COR-L47 (cell line): ENCODE measurements around the gene MTX2.

Experiments used
- DNase-seq: peaks from one replicate; lab custom pipeline; 2025; lab: John Stamatoyannopoulos, UW

The MTX2 gene

GRCh38 chr2:176378323-176378722, 109.1 kb downstream of the MTX2 start:
- no peak for DNase-seq

- DNase-seq = no peak
These were observed 111.1 kb downstream of the MTX2 start for GRCh38 chr2:176380341-176380740.

GRCh38 chr2:176383100-176383499, 113.9 kb downstream of the MTX2 start:
- no peak for DNase-seq

- no peak for DNase-seq
These were observed 114.7 kb downstream of the MTX2 start for GRCh38 chr2:176383836-176384442.

- DNase-seq = no peak
These were observed 116.0 kb downstream of the MTX2 start for GRCh38 chr2:176385219-176385759.

GRCh38 chr2:176385838-176386237, 116.6 kb downstream of the MTX2 start:
- no peak for DNase-seq
